ENCODE measurements around the gene TTC4. TPM values are rescaled to one million over a fixed set of nuclear protein-coding genes. Genes with fewer than 3 reads are reported as not detected.

TTC4 gene
- total RNA-seq, 1 experiment from 2014 or later, result 26.3 TPM

GRCh38 chr1:54781023-54781723, 65.5 kb downstream of the TTC4 start:
- no peaks in the 10 kb centered on the region for H3K36me3 ChIP-seq (ENCODE audit: control insufficient read depth in 1 of 2, insufficient read depth in 2 of 2, low read length in 2 of 2)
- H3K4me3 ChIP-seq (replicated peaks in 1 of 2; ENCODE audit: low read depth in 1 of 2, low read length in 2 of 2), result no peak overlapping the region
- ChIA-PET CTCF (interaction anchor here (1.2 kb wide), 1 partner anchor 9 kb away, joined by 4 read pairs; no protein-coding TSS in a partner anchor), RAD21 (ENCODE audit: low non-redundant PET in 1 of 2, low total read pairs in 2 of 2, uncharacterized antibody in 2 of 2, unreplicated experiment in 2 of 2) (no interaction called here), POLR2A (no interaction called here)
- H3K27ac ChIP-seq (ENCODE audit: low read depth, low read length), result no peak overlapping the region
- TF ChIP-seq SRF (IDR thresholded peaks at IDR 0.05; ENCODE audit: low read depth) (no peak), CBX3 (IDR thresholded peaks at IDR 0.05; ENCODE audit: low read depth) (no peak), POLR2A (IDR thresholded peaks at IDR 0.05; ENCODE audit: borderline replicate concordance, extremely low read depth, insufficient read depth, insufficient read length) (no peak), POLR2AphosphoS5 (IDR thresholded peaks at IDR 0.05; ENCODE audit: low read depth, low read length) (no peak)
- TF ChIP-seq, protein P1, sequence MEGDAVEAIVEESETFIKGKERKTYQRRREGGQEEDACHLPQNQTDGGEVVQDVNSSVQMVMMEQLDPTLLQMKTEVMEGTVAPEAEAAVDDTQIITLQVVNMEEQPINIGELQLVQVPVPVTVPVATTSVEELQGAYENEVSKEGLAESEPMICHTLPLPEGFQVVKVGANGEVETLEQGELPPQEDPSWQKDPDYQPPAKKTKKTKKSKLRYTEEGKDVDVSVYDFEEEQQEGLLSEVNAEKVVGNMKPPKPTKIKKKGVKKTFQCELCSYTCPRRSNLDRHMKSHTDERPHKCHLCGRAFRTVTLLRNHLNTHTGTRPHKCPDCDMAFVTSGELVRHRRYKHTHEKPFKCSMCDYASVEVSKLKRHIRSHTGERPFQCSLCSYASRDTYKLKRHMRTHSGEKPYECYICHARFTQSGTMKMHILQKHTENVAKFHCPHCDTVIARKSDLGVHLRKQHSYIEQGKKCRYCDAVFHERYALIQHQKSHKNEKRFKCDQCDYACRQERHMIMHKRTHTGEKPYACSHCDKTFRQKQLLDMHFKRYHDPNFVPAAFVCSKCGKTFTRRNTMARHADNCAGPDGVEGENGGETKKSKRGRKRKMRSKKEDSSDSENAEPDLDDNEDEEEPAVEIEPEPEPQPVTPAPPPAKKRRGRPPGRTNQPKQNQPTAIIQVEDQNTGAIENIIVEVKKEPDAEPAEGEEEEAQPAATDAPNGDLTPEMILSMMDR (IDR thresholded peaks at IDR 0.05 in 2 of 3, conservative IDR thresholded peaks at IDR 0.05 in 1 of 3; ENCODE audit: borderline replicate concordance in 1 of 3, insufficient read depth in 1 of 3, low read depth in 2 of 3, low read length in 2 of 3), result no peak
- no peak overlapping the region for H2AFZ ChIP-seq (ENCODE audit: low read depth, low read length, poor library complexity, severe bottlenecking)
- H3K9me2 ChIP-seq (ENCODE audit: insufficient read depth), result no peaks in the 10 kb centered on the region
- ATAC-seq, result no peak
- H4K20me1 ChIP-seq (ENCODE audit: insufficient read depth), result no peaks in the 10 kb centered on the region
- no peak overlapping the region for H3K9ac ChIP-seq (ENCODE audit: low read length)
- H3K79me2 ChIP-seq (ENCODE audit: insufficient read depth, low read length), result no peaks in the 10 kb centered on the region
- no peak for DNase-seq (ENCODE audit: low read depth, low spot score)
- BruUV-seq (replicated peaks), result no TSS peak
- no peak overlapping the region for H3K4me2 ChIP-seq (ENCODE audit: low read length)
- no peaks in the 10 kb centered on the region for H3K27me3 ChIP-seq (ENCODE audit: insufficient read depth, low read length)
- peaks cover 0 to 4% of the 10 kb centered on the region in 2 experiments; a peak in 1 of 4 replicates for H3K4me1 ChIP-seq (ENCODE audit: control insufficient read depth in 1 of 2, insufficient read depth in 2 of 2, low read length in 2 of 2)
- H3K9me3 ChIP-seq (ENCODE audit: control insufficient read depth in 1 of 2, insufficient read depth in 1 of 2, low read depth in 1 of 2, low read length in 2 of 2), result no peaks in the 10 kb centered on the region
- intact Hi-C loops (cut with micrococcal nuclease), result no loop called here

GRCh38 chr1:54782156-54782555, 66.5 kb downstream of the TTC4 start:
- Histone ChIP-seq H4K20me1 (ENCODE audit: insufficient read depth) (no peaks in the 10 kb centered on the region), H3K4me2 (ENCODE audit: low read length) (no peak overlapping the region), H3K4me3 (replicated peaks in 1 of 2; ENCODE audit: low read depth in 1 of 2, low read length in 2 of 2) (no peak overlapping the region), H3K4me1 (ENCODE audit: control insufficient read depth in 1 of 2, insufficient read depth in 2 of 2, low read length in 2 of 2) (peaks cover 0 to 4% of the 10 kb centered on the region in 2 experiments; a peak in 1 of 4 replicates), H3K79me2 (ENCODE audit: insufficient read depth, low read length) (no peaks in the 10 kb centered on the region), H3K9me3 (ENCODE audit: control insufficient read depth in 1 of 2, insufficient read depth in 1 of 2, low read depth in 1 of 2, low read length in 2 of 2) (no peaks in the 10 kb centered on the region), H2AFZ (ENCODE audit: low read depth, low read length, poor library complexity, severe bottlenecking) (no peak overlapping the region), H3K9me2 (ENCODE audit: insufficient read depth) (no peaks in the 10 kb centered on the region), H3K27ac (ENCODE audit: low read depth, low read length) (no peak overlapping the region), H3K9ac (ENCODE audit: low read length) (no peak overlapping the region), H3K27me3 (ENCODE audit: insufficient read depth, low read length) (no peaks in the 10 kb centered on the region), H3K36me3 (ENCODE audit: control insufficient read depth in 1 of 2, insufficient read depth in 2 of 2, low read length in 2 of 2) (no peaks in the 10 kb centered on the region)
- RAD21 ChIA-PET (ENCODE audit: low non-redundant PET in 1 of 2, low total read pairs in 2 of 2, uncharacterized antibody in 2 of 2, unreplicated experiment in 2 of 2), result interaction anchor here in 1 of 2 experiments (0.6 kb wide), 1 partner anchor 579 kb away, joined by 4 read pairs; no protein-coding TSS in a partner anchor
- ATAC-seq, result no peak
- DNase-seq (ENCODE audit: low read depth, low spot score), result no peak
- POLR2A ChIA-PET, result no interaction called here
- CTCF ChIA-PET, result no interaction called here
- intact Hi-C loops (cut with micrococcal nuclease), result no loop called here
- BruUV-seq (replicated peaks), result no TSS peak
- TF ChIP-seq ZFX (IDR thresholded peaks at IDR 0.05) (no peak), POLR2A (IDR thresholded peaks at IDR 0.05; ENCODE audit: borderline replicate concordance, extremely low read depth, insufficient read depth, insufficient read length) (no peak), ZNF274 (IDR thresholded peaks at IDR 0.05; ENCODE audit: low read depth, low read length) (no peak), JUND (IDR thresholded peaks at IDR 0.05) (no peak), POLR2AphosphoS5 (IDR thresholded peaks at IDR 0.05; ENCODE audit: low read depth, low read length) (no peak), RAD21 (IDR thresholded peaks at IDR 0.05; ENCODE audit: low read depth) (no peak), SIN3A (IDR thresholded peaks at IDR 0.05; ENCODE audit: low read depth) (no peak), CEBPB (IDR thresholded peaks at IDR 0.05; ENCODE audit: low read depth) (no peak), CBX3 (IDR thresholded peaks at IDR 0.05; ENCODE audit: low read depth) (no peak), TCF7L2 (IDR thresholded peaks at IDR 0.05; ENCODE audit: borderline replicate concordance, extremely low read depth, insufficient read depth, insufficient read length) (no peak)
- TF ChIP-seq, protein P2, sequence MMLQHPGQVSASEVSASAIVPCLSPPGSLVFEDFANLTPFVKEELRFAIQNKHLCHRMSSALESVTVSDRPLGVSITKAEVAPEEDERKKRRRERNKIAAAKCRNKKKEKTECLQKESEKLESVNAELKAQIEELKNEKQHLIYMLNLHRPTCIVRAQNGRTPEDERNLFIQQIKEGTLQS (IDR thresholded peaks at IDR 0.05), result no peak
- TF ChIP-seq, protein P1 (IDR thresholded peaks at IDR 0.05 in 2 of 3, conservative IDR thresholded peaks at IDR 0.05 in 1 of 3; ENCODE audit: borderline replicate concordance in 1 of 3, insufficient read depth in 1 of 3, low read depth in 2 of 3, low read length in 2 of 3), result no peak

Data from HCT116 (cell line).